ENCODE measurements around the gene PRG3. TPM values are rescaled to one million over a fixed set of nuclear protein-coding genes. Genes with fewer than 3 reads are reported as not detected.

The PRG3 gene
- total and polyA plus RNA-seq, 2 of the 13 experiments (the other 11 are each of a cell fraction or from before 2014, with no cell fraction given): not detected

DNA sequence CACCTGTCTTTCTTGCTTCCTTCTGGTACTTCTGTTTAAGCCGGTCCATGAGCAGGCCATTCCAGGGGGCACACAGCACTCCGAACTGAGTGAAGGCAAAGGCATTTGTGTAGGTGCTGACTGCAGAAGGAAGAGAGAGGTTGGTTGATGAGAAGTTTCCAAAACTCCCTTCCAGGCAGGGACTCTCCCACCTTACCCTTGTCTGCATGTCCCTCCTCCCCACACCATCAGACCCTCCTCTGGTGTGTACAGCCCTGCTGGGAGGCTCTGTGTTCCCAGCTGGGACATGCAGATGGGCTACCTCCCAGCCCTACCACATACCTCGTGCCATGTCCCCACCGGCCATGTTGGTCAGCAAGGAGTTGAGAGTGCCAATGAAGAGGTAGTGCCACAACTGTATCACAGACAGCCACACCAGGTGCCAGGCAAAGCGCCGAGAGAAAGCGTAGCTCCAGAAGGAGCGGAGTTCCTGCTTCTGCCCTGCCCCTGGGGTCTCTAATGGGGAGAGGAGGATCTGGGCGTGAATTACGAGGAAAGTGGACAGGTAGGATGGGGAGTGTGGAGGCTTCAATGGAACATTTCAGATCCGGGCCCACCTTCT is 33.8 kb upstream of the PRG3 start:
- Histone ChIP-seq H3K27me3 (ENCODE audit: control insufficient read depth in 1 of 2, insufficient read depth in 2 of 2, low read length in 2 of 2) (peaks cover 0 to 6% of the 10 kb centered on the region in 2 experiments; a peak in 2 of 5 replicates), H2AFZ (ENCODE audit: low read length) (no peak overlapping the region), H3K27ac (ENCODE audit: extremely low read length, insufficient read depth, low read length) (no peak overlapping the region), H3K79me2 (ENCODE audit: insufficient read depth, low read length) (no peaks in the 10 kb centered on the region), H3K4me2 (ENCODE audit: low read depth, low read length) (no peak overlapping the region), H3K36me3 (replicated peaks in 1 of 2; ENCODE audit: control insufficient read depth in 1 of 2, insufficient read depth in 2 of 2, low read length in 2 of 2) (no peaks in the 10 kb centered on the region), H3K4me3 (replicated peaks in 1 of 3; ENCODE audit: insufficient read depth in 1 of 3, low read depth in 2 of 3, low read length in 3 of 3) (no peak overlapping the region), H3K9me3 (ENCODE audit: low read length) (no peaks in the 10 kb centered on the region), H4K20me1 (ENCODE audit: insufficient read depth, low read length) (no peaks in the 10 kb centered on the region), H3K9ac (ENCODE audit: insufficient read depth, low read depth, low read length) (no peak overlapping the region), H3K4me1 (ENCODE audit: insufficient read depth, low read length) (no peaks in the 10 kb centered on the region)
- TF ChIP-seq, protein P1, sequence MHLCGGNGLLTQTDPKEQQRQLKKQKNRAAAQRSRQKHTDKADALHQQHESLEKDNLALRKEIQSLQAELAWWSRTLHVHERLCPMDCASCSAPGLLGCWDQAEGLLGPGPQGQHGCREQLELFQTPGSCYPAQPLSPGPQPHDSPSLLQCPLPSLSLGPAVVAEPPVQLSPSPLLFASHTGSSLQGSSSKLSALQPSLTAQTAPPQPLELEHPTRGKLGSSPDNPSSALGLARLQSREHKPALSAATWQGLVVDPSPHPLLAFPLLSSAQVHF (CRISPR knock-in tag; IDR thresholded peaks at IDR 0.05): no peak
- TF ChIP-seq ZNF18 (CRISPR knock-in tag; IDR thresholded peaks at IDR 0.05; ENCODE audit: insufficient replicate concordance) (no peak), NR3C1 (CRISPR knock-in tag; IDR thresholded peaks at IDR 0.05) (no peak), RARG (CRISPR knock-in tag; IDR thresholded peaks at IDR 0.05; ENCODE audit: low read depth) (no peak), ZNF761 (CRISPR knock-in tag; conservative IDR thresholded peaks at IDR 0.05) (no peak), ZNF350 (CRISPR knock-in tag; IDR thresholded peaks at IDR 0.05; ENCODE audit: borderline replicate concordance, low read depth) (no peak)
- TF ChIP-seq, protein P2, sequence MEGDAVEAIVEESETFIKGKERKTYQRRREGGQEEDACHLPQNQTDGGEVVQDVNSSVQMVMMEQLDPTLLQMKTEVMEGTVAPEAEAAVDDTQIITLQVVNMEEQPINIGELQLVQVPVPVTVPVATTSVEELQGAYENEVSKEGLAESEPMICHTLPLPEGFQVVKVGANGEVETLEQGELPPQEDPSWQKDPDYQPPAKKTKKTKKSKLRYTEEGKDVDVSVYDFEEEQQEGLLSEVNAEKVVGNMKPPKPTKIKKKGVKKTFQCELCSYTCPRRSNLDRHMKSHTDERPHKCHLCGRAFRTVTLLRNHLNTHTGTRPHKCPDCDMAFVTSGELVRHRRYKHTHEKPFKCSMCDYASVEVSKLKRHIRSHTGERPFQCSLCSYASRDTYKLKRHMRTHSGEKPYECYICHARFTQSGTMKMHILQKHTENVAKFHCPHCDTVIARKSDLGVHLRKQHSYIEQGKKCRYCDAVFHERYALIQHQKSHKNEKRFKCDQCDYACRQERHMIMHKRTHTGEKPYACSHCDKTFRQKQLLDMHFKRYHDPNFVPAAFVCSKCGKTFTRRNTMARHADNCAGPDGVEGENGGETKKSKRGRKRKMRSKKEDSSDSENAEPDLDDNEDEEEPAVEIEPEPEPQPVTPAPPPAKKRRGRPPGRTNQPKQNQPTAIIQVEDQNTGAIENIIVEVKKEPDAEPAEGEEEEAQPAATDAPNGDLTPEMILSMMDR (CRISPR knock-in tag; IDR thresholded peaks at IDR 0.05): no peak
- TF ChIP-seq, protein P3, sequence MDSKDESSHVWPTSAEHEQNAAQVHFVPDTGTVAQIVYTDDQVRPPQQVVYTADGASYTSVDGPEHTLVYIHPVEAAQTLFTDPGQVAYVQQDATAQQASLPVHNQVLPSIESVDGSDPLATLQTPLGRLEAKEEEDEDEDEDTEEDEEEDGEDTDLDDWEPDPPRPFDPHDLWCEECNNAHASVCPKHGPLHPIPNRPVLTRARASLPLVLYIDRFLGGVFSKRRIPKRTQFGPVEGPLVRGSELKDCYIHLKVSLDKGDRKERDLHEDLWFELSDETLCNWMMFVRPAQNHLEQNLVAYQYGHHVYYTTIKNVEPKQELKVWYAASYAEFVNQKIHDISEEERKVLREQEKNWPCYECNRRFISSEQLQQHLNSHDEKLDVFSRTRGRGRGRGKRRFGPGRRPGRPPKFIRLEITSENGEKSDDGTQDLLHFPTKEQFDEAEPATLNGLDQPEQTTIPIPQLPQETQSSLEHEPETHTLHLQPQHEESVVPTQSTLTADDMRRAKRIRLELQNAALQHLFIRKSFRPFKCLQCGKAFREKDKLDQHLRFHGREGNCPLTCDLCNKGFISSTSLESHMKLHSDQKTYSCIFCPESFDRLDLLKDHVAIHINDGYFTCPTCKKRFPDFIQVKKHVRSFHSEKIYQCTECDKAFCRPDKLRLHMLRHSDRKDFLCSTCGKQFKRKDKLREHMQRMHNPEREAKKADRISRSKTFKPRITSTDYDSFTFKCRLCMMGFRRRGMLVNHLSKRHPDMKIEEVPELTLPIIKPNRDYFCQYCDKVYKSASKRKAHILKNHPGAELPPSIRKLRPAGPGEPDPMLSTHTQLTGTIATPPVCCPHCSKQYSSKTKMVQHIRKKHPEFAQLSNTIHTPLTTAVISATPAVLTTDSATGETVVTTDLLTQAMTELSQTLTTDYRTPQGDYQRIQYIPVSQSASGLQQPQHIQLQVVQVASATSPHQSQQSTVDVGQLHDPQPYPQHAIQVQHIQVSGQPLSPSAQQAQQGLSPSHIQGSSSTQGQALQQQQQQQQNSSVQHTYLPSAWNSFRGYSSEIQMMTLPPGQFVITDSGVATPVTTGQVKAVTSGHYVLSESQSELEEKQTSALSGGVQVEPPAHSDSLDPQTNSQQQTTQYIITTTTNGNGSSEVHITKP (CRISPR knock-in tag; IDR thresholded peaks at IDR 0.05; ENCODE audit: low read depth): no peak
- TF ChIP-seq, protein P4, sequence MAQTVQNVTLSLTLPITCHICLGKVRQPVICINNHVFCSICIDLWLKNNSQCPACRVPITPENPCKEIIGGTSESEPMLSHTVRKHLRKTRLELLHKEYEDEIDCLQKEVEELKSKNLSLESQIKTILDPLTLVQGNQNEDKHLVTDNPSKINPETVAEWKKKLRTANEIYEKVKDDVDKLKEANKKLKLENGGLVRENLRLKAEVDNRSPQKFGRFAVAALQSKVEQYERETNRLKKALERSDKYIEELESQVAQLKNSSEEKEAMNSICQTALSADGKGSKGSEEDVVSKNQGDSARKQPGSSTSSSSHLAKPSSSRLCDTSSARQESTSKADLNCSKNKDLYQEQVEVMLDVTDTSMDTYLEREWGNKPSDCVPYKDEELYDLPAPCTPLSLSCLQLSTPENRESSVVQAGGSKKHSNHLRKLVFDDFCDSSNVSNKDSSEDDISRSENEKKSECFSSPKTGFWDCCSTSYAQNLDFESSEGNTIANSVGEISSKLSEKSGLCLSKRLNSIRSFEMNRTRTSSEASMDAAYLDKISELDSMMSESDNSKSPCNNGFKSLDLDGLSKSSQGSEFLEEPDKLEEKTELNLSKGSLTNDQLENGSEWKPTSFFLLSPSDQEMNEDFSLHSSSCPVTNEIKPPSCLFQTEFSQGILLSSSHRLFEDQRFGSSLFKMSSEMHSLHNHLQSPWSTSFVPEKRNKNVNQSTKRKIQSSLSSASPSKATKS (CRISPR knock-in tag; IDR thresholded peaks at IDR 0.05): no peak
- TF ChIP-seq, protein P5, sequence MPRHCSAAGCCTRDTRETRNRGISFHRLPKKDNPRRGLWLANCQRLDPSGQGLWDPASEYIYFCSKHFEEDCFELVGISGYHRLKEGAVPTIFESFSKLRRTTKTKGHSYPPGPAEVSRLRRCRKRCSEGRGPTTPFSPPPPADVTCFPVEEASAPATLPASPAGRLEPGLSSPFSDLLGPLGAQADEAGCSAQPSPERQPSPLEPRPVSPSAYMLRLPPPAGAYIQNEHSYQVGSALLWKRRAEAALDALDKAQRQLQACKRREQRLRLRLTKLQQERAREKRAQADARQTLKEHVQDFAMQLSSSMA (CRISPR knock-in tag; IDR thresholded peaks at IDR 0.05): no peak
- in situ Hi-C loops (cut with HindIII; ENCODE audit: extremely low pct_ligation_motif_present, low pct_unique_long_range_greater_than_20kb) (no loop called here), intact Hi-C loops (cut with micrococcal nuclease; ENCODE audit: unreplicated experiment) (no loop called here)
- FAIRE-seq (no peak), DNase-seq (ENCODE audit: low spot score) (no peak), ATAC-seq (no peak)
- no TSS peak for BruUV-seq (replicated peaks)
- WGBS (ENCODE audit: low lambda C conversion rate): 54% methylated on average over 10 of the region's 11 CpGs
- ChIA-PET CTCF (ENCODE audit: low intra/inter-chr PET ratio, low total read pairs) (no interaction called here), POLR2A (no interaction called here)

Measured in HepG2 (cell line).